Prostate gland (tissue), 2 donors: ENCODE measurements around the gene GTF2A2. TPM values are rescaled to one million over a fixed set of nuclear protein-coding genes. Genes with fewer than 3 reads are reported as not detected.

Experiments
- DNase-seq: peaks from one replicate; pipeline ENCODE4 v3.0.0-alpha.2; 2019; ENCODE audit warnings: low spot score
- H3K27ac ChIP-seq, 2 donors: fragments of 200-600 bp; sonication (generic); 2 replicates each; pipeline ENCODE4 v1.5.1; 2017 to 2019
- H3K27me3 ChIP-seq: fragments of 200-600 bp; sonication (generic); replicated peaks from 2 replicates; pipeline ENCODE4 v1.5.1; 2019; ENCODE audit not compliant: insufficient read depth
- H3K36me3 ChIP-seq, 2 donors: fragments of 200-600 bp; sonication (generic); 1 replicate in 1 of 2; 2 replicates in 1 of 2; pipeline versions ENCODE4 v1.5.1 to v1.8.1; 2017 to 2019
- H3K4me1 ChIP-seq: fragments of 200-600 bp; sonication (generic); replicated peaks from 2 replicates; pipeline ENCODE4 v1.5.1; 2019
- H3K4me3 ChIP-seq, 2 donors: fragments of 200-600 bp; sonication (generic); 2 replicates each; pipeline ENCODE4 v1.5.1; 2017 to 2019
- H3K9me3 ChIP-seq: fragments of 200-600 bp; sonication (generic); 2 replicates; pipeline ENCODE4 v1.5.1; 2017
- CTCF ChIP-seq, 4 experiments: fragments of 200-600 bp in 2 of 4; fragments of 450-650 bp in 2 of 4; sonication (generic) in 2 of 4; IDR thresholded peaks; 1 replicate in 3 of 4; 2 replicates in 1 of 4; pipeline ENCODE4 v1.5.1; 2016 to 2019; ENCODE audit warnings: antibody characterized with exemption in 4 of 4, mild to moderate bottlenecking in 2 of 4, moderate library complexity in 2 of 4
- POLR2A ChIP-seq: fragments of 450-650 bp; IDR thresholded peaks from one replicate; pipeline ENCODE4 v1.6.1; 2016; ENCODE audit warnings: antibody characterized with exemption, mild to moderate bottlenecking
- POLR2AphosphoS5 ChIP-seq: sonication (generic); formaldehyde crosslinking; IDR thresholded peaks from one replicate; pipeline ENCODE4 v1.6.1; 2017; ENCODE audit warnings: antibody characterized with exemption
- WGBS: methylation state at CpG from one replicate; pipeline ENCODE4 v1.1.5; 2018; 5-methylcytosine and 5-hydroxymethylcytosine counted together
- intact Hi-C: fragments of 100-400 bp; cut with DNase I; formaldehyde crosslinking; loops from one replicate; pipeline ENCODE4 v1.14.2; 2022
- total RNA-seq, 2 donors: library from RNA; depleted of rRNA; stranded (reverse); fragments of >200 nt; gene quantifications; one replicate each; pipeline ENCODE4 v1.1.0, GENCODE V29; 2016

Gene GTF2A2
- total RNA-seq, 2 donors from 2014 or later = 34.2 to 47.4 TPM

GRCh38 chr15:59611276-59612260 is 45.7 kb downstream of the GTF2A2 start, which contains the start of gene GCNT3:
TSS of gene GCNT3 (plus strand) at chr15:59611783. CDS start at chr15:59618239, 6,456 bp downstream.
- intact Hi-C loops = no loop called here
- no peaks in the 10 kb centered on the region for H3K36me3 ChIP-seq
- 71% methylated on average over 8 of the region's 8 CpGs for WGBS
- H3K9me3 ChIP-seq = no peaks in the 10 kb centered on the region
- TF ChIP-seq CTCF (IDR thresholded peaks at IDR 0.05) = no peak
- no peak for TF ChIP-seq POLR2A
- no peak for TF ChIP-seq POLR2AphosphoS5
- H3K4me3 ChIP-seq = no peak within 1 kb of the TSS
- no peaks in the 10 kb centered on the region for H3K4me1 ChIP-seq
- no peaks in the 10 kb centered on the region for H3K27me3 ChIP-seq
- H3K27ac ChIP-seq = no peak within 1 kb of the TSS
- DNase-seq = no peak

- no peak overlapping the region for H3K4me3 ChIP-seq
- H3K27me3 ChIP-seq = no peaks in the 10 kb centered on the region
- H3K27ac ChIP-seq = no peak overlapping the region
- no peaks in the 10 kb centered on the region for H3K9me3 ChIP-seq
- DNase-seq = no peak
- H3K36me3 ChIP-seq = no peaks in the 10 kb centered on the region
- intact Hi-C loops = no loop called here
- 87% methylated on average over 7 of the region's 7 CpGs for WGBS
- no peak for TF ChIP-seq CTCF (IDR thresholded peaks at IDR 0.05)
- no peak for TF ChIP-seq POLR2AphosphoS5
- no peak for TF ChIP-seq POLR2A
- H3K4me1 ChIP-seq = no peaks in the 10 kb centered on the region
These were observed 47.3 kb downstream of the GTF2A2 start for GRCh38 chr15:59609730-59610712.

DNA sequence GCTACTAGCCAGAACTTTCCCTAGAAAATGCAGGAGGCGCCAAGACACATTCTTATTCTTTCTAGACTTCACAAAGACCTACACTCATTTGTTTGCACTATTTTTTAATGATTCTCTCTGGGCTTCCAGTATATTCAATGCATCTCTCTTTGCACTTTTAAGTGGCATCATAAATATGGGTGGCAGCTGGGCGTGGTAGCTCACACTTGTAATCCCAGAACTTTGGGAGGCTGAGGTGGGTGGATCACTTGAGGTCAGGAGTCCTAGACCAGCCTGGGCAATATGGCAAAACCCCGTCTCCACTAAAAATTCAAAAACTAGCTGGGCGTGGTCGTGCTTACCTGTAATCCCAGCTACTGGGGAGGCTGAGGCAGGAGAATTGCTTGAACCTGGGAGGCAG is 51.3 kb downstream of the GTF2A2 start:
- intact Hi-C loops = no loop called here

DNA sequence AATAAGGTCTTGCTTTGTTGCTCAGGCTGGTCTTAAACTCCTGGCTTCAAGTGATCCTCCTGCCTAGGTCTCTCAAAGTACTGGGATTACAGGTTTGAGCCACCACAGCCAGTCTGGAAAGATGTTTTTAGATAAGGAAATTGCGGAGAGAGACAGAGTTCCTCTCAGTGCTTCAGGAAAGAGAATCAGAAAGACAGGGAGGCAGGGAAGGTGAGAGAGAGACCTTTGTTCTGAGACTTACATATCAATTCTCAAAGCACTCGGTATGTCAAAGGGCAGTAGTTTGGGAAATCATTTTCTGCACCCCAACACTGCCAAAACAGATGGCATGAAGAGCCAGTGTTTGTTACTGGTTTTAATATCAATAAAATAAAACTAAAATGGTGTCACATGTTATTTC is 58.9 kb downstream of the GTF2A2 start:
- H3K9me3 ChIP-seq = no peaks in the 10 kb centered on the region
- TF ChIP-seq POLR2A (no peak), CTCF (IDR thresholded peaks at IDR 0.05) (no peak), POLR2AphosphoS5 (no peak)
- H3K27ac ChIP-seq = no peak overlapping the region
- intact Hi-C loops = no loop called here
- no peak for DNase-seq
- H3K27me3 ChIP-seq = no peaks in the 10 kb centered on the region
- no peaks in the 10 kb centered on the region for H3K4me1 ChIP-seq
- no peak overlapping the region for H3K4me3 ChIP-seq
- 89% methylated on average over 2 of the region's 2 CpGs for WGBS
- H3K36me3 ChIP-seq = no peaks in the 10 kb centered on the region

More for the DNA sequence above, 51.3 kb downstream of the GTF2A2 start:
- 53% methylated on average over 5 of the region's 5 CpGs for WGBS
- Histone ChIP-seq H3K9me3 (no peaks in the 10 kb centered on the region), H3K27me3 (no peaks in the 10 kb centered on the region), H3K36me3 (no peaks in the 10 kb centered on the region), H3K4me1 (no peaks in the 10 kb centered on the region), H3K4me3 (no peak overlapping the region), H3K27ac (no peak overlapping the region)
- TF ChIP-seq POLR2A (no peak), CTCF (IDR thresholded peaks at IDR 0.05) (no peak), POLR2AphosphoS5 (no peak)
- DNase-seq = no peak
